G401.6 (cell line): ENCODE results near the gene SBK2.
"Not testable (repeated sequence)": the region's sequence is repeated elsewhere in the genome, so short reads cannot be mapped to it uniquely, and the experiment has no call there.

ENCODE experiments used
- FAIRE-seq: peaks from 2 replicates; lab custom pipeline; 2012; peaks lifted over from hg19 to GRCh38; lab: Jason Lieb, UNC

SBK2 gene

GRCh38 chr19:55536951-55537740 is at the start of gene SBK2:
Gene SBK2, minus strand, starts transcription at chr19:55537133. Its CDS starts 839 bp downstream, at chr19:55536294.
- FAIRE-seq, result no peak

- peak; percentile 72 for FAIRE-seq
Measured at GRCh38 chr19:55585658-55586339, 48.9 kb upstream of the SBK2 start.

- FAIRE-seq, result no peak
Measured at GRCh38 chr19:55584871-55585270, 47.9 kb upstream of the SBK2 start.

GRCh38 chr19:55583897-55584296 is 47.0 kb upstream of the SBK2 start:
- FAIRE-seq, result not testable (repeated sequence)

GRCh38 chr19:55582284-55582683 is 45.4 kb upstream of the SBK2 start:
- FAIRE-seq, result not testable (repeated sequence)

- no peak for FAIRE-seq
Measured at GRCh38 chr19:55581823-55582223, 44.9 kb upstream of the SBK2 start.

- FAIRE-seq, result no peak
Measured at GRCh38 chr19:55581145-55581822, 44.4 kb upstream of the SBK2 start.

- FAIRE-seq, result no peak
Measured at GRCh38 chr19:55580628-55581144, 43.8 kb upstream of the SBK2 start, which contains the start of gene ZNF579. Gene ZNF579, minus strand, starts transcription at chr19:55580848. Its CDS starts 1,209 bp downstream, at chr19:55579639.

GRCh38 chr19:55579766-55580621 is 43.1 kb upstream of the SBK2 start:
- no peak for FAIRE-seq

GRCh38 chr19:55578761-55579747 is 42.1 kb upstream of the SBK2 start:
- no peak for FAIRE-seq

GRCh38 chr19:55578031-55578760 is 41.3 kb upstream of the SBK2 start:
- FAIRE-seq, result no peak

GRCh38 chr19:55576746-55577145 is 39.8 kb upstream of the SBK2 start:
- no peak for FAIRE-seq

- not testable (repeated sequence) for FAIRE-seq
Measured at GRCh38 chr19:55573929-55574328, 37.0 kb upstream of the SBK2 start.

GRCh38 chr19:55569477-55569876 is 32.5 kb upstream of the SBK2 start:
- FAIRE-seq, result not testable (repeated sequence)

- no peak for FAIRE-seq
Measured at GRCh38 chr19:55567708-55568328, 30.9 kb upstream of the SBK2 start.

GRCh38 chr19:55566823-55567222 is 29.9 kb upstream of the SBK2 start:
- FAIRE-seq, result no peak

GRCh38 chr19:55563261-55563690 is 26.3 kb upstream of the SBK2 start:
- FAIRE-seq, result no peak

GRCh38 chr19:55559684-55560083 is 22.8 kb upstream of the SBK2 start:
- no peak for FAIRE-seq

- no peak for FAIRE-seq
Measured at GRCh38 chr19:55554741-55555152, 17.8 kb upstream of the SBK2 start.
